COLO668 (cell line): ENCODE data around the gene IFNB1.

ENCODE experiments used
- DNase-seq: peaks from one replicate; lab custom pipeline; 2025; ENCODE audit not compliant: unreplicated experiment; lab: John Stamatoyannopoulos, UW

IFNB1 gene

DNA sequence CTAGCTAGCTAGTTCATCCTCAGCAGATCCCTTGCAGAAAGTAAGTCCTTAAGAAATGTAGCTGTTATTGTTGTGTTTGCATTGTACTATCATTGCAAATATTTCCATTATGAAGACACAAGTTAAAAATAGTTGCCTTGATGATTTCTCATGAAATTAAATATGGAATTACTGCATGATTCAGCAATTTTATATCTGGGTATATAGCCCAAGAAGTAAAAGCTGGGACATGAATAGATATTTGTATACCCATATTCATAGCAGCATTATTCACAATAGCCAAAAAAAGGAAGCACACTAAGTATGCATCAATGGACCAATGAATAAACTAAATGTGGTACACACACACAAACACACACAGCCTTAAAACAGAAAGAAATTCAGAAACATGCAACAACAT lies 6.8 kb downstream of the IFNB1 start:
- no peak for DNase-seq

DNA sequence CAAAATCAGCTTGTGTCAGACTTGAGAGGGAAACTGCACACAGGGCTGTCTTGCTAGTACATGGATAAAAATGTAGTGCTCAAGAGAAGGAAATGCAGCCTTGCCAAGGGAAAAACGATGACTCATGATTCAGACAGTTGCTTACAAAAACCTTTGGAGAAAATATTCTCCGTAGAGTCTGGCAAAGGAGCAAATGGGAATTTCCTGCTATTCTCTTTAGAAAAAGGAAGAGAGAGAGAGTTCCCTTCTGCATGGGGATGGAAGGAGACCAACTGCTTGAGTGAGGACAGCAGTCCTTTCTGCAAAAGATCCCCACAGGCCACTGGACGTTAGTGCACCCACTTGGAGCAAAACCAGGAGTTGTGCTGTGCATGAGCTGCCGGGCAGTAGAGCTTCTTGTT lies 7.6 kb downstream of the IFNB1 start:
- no peak for DNase-seq

DNA sequence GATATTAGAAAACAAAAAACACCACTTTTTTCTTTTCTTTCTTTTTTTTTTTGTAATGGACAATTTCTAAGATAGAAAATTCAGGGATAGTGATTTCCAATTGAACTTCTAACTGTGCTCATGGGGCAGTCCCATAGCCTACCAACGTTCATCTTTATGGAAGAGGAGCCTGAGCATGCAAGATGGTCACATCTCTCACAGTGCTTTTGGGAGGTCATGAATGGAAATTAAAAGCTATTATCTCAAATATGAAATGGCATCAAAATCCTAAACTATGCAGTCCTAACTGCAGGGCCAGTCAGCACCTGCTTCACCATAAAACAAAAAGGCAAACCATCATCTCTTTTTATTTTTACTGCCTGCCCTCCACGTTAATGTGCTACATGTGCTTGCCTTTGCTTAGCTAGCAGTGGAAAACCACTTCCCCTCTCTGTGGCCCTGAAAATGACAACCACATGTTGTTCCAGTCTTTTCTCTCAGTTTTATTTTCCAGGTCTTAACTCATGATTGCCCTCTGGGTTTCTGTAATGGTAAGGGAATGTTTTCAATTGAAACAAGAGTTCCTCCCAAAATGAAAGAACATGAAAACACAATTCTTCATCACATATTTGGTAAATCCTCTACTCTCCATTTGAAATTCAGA lies 16.7 kb downstream of the IFNB1 start:
- no peak for DNase-seq

DNA sequence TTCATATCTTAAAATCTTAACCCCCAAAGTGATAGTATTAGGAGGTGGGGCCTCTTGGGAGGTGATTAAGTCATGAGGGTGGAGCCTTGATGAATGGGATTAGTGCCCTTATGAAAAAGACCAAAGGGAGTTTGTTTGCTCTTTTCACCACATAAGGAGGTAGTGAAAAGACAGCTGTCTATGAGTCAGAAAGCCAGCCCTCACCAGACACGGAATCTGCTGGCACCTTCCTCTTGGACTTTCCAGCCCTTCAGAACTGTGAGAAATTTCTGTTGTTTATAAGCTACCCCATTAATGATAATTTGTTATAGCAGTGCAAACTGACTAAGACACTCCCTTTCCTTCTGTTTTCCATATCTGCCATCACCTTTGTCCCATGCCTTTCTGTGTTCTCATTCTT lies 20.8 kb downstream of the IFNB1 start:
- DNase-seq, result peak; percentile 43

DNA sequence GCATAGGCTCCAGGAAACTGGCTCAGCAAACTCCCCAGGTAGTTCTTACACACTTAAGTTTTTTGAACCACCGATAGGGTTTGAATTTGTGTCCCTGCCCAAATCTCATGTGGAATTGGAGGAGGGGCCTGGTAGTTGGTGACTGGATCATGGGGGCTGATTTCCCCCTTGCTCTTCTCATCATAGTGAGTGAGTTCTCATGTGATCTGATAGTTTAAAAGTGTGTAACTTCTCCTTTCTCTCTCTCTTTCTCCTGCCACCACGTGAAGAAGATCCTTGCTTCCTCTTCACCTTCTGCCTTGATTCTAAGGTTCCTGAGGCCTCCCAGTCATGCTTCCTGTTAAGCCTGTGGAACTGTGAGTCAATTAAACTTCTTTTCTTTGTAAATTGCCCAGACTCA lies 23.9 kb downstream of the IFNB1 start:
- no peak for DNase-seq

DNA sequence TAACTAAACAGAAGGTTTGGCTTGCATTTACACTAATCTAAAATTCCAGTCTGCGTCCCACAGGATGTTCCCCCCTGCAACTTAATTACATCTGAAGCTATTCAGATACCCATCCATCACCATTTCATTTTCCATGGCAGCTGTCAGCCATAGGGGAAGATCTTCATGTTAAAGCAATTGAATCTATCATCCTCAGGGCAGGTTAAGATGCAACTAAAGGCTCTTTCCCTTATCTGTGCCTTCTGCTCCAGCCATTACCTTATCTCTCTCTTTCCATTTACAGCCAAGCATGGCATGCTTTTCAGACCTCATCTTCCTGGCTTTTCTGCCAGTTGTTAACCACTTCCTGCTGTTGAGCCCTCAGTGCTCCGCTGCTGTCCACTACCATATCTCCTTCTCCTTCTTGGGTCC lies 30.5 kb downstream of the IFNB1 start:
- no peak for DNase-seq

DNA sequence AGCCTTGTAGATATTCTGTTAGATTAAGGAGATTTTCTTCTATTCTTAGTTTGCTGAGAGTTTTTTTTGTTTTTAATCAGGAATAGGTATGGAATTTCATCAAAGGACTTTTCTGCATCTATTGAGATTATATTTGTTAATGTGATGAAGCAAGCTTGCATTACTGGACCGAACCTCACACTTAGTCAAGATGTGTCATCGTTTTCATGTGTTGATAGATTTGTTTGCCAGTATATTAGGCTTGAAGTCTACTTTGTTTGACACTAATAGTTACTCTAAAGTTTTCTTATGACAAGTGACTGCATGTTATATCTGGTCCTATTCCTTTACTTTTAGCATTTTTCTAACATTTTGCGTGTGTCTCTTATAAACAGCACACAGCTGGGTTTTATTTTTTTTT lies 33.9 kb downstream of the IFNB1 start:
- no peak for DNase-seq

DNA sequence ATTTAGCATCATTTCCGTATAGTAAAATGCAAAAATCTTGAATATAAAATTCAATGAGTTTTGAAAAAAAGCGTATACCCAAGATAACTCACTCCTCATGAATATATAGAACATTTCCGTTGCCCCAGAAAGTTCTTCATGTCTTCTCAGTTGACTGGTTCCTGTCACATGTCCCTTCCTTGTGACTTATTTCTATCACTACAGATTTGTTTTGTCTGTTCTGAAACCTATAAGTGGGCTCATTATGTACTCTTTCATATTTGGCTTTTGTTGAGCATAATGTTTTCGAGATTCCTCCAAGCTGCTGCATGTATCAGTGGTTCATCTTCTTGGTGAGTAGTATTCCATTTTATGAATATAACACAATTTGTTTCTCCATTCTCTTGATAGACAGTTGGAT lies 35.3 kb downstream of the IFNB1 start:
- no peak for DNase-seq

DNA sequence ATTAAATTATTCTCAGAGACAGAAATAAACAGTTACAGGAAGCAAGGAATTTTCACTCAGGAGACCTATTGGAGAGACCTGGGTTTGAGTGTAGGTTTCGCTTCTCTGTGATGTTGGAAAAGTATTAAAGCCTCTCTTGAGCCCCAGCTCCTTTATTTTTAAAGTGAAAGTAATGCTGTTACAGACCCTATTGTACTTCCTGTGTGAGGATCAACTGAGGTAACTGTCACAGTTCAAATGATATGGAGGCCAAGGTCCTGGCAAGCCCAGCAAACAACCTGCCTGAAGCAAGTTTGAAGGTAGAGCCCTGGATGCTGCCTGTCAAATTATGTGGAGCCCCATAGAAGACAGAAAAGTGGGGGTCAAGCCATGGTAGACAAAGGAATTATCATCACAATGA lies 38.4 kb downstream of the IFNB1 start:
- no peak for DNase-seq

DNA sequence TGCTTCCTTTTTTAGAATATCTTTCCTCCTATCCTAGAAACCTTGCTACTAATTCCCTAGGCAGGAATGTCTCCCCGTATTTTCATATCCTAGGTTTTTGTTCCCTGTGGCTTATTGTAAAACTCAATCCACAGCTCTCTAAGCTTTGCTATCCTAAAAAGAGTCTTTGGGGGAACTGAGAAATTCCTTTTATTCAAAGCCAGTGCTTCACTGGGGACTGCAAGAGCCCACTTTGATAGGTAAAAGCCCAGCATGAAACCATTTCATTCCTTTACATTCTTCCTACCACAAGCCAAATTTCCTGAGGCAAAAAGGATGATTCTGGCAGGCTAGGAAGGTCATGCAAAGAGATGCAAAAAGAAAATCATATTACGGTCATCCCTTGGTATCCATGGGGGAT lies 40.5 kb downstream of the IFNB1 start:
- DNase-seq, result no peak

DNA sequence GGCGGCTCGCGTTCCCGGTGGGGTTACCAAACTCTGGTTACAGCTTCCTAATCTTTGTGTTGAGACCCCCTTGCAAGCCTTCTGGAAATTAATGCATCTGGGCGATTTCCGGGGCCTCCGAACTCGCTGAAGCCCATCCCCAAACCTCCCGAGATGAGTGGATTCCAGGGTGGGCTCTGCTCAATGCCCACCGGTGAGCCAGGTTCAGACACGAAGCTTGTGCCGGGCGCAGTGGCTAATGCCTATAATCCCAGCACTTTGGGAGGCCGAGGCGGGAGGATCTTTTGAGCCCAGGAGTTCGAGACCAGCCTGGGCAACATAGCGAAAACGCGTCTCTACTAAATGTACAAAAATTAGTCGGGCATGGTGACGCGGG lies 45.9 kb downstream of the IFNB1 start:
- no peak for DNase-seq

DNA sequence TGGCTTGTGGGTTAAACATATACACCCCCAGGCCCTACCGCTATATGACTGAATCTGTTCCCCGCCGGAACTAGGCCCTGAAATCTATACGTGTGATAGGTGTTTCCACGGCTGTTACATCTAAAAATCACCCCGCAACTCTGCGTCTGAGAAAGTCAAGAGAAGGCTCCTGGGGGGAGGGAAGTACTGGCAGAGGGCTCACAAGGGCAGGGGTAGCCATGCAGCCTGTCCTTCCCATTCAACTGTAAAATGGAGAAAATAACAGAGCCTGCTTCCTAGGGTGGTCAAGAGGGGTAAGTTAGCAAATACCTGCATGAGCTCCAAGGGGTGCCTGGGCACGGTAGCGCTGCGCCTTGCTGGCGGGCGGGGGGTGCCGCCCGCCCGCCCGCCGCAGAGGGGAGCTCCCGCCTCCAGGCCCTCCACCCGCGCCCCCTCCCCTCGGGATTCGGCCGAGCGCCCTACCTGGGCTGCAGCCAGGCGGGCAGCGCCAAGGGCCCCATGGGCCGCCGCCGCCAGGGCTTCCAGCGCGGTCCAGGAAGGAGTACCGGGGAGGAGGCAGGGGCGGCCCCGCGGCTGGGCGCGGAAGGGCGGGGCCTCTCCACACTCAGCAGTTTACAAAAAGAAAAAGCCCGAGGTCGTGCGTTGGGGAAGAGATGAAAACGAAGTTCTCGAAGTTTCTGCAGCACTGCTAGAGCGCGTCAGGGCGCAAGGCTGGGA lies 46.5 kb downstream of the IFNB1 start, which contains the start of gene HACD4:
HACD4 (minus strand) TSS at position 550 of the 717 bp plus-strand sequence; CDS start at position 500, 50 bp downstream.
- DNase-seq, result peak; percentile 40

DNA sequence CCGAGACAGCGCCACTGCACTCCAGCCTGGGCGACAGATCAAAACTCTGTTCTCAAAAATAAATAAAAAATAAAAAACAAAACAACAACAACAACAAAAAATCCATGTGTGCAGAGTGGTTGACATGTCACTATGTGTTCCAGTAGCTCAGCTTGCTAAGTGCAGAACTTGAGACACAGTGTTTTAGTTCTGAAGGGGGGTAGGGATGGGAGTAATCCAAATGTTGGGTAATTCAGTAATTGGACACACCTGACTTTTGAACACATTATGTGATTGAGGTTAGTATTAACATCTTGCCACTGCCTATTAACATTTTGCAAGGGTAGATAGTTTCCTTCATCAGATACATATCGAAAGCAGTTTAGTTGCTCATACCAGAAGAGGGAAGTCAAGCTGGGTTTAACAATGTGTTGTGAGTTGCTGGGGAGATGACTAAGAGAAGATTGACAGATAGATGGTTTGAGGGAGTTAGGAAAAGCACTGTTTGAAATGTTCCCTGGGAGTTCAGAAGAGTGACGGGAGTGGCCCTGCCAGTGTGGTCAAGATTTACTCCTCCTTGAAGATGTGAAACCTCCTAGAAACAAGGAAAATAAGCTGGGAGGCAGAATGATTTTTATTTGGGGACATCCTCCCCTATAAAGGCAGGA lies 47.2 kb downstream of the IFNB1 start:
- DNase-seq, result no peak

DNA sequence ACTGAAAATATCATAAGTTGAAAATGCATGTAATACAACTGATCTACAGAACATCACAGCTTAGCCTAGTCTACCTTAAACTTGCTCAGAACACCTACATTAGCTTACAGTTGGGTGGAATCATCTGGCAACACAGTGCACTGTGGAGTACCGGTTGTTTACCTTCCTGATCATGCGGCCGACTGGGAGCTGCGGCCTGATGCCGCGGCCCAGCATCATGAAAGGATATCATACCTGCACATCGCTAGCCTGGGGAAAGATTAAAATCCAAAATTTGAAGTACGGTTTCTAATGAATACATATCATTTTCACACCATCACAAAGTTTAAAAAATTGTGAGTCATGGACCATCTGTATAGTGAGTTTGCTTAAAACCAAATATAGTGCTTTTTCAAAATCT lies 48.1 kb downstream of the IFNB1 start:
- no peak for DNase-seq

DNA sequence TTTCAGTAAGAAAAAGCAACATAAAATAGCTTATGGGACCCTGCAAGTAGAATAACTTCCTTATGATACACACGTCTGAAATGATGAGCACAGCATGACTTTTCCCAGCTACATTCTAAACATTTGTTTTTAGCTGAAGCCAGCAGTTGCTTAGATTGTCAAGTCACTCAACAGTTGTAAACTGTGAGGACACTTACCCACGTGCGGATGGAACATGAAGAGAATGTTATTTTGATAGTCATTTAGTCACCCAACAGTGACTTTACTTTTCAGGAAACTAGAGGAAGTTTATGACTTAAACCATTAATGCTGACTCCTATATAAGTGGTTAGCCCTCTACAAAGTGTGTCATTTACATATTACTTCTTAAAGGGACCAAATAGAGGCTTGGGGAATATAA lies 49.3 kb downstream of the IFNB1 start:
- no peak for DNase-seq

DNA sequence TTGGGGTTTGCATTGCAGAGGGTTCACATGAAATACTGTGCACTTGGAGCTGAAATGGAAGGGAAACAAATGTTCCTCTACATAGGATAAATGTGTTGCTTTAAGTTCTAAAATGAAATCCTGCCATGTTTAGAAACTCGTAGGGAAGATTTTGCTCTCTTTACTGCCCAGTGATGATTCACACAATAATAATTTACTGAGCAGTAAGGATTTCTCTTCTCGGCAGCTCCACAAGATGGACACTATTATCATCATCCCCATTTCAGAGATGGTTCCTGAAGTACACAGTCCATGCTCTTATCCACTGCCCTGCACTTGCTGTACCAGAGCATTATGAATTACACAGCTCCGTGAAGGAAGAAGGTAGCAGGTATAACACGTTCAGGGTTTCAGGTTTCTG lies 50.4 kb downstream of the IFNB1 start:
- no peak for DNase-seq
